GM12878 (cell line): ENCODE measurements around the gene CARD16. TPM values are rescaled to one million over a fixed set of nuclear protein-coding genes. Genes with fewer than 3 reads are reported as not detected.

Experiments
- ATAC-seq: fragments of 200-7000 bp; cut with Tn5 transposase; 3 replicates; pipeline ENCODE4 v1.9.1; 2020; ENCODE audit warnings: mild to moderate bottlenecking, moderate library complexity
- BruUV-seq: library from RNA; stranded (reverse); fragments of 400-500 nt; replicated peaks from 2 replicates; lab custom pipeline; 2021; lab: Mats Ljungman, UMichigan
- CTCF ChIA-PET: fragments of 300-600 bp; sonication (Branson Sonifier 250); formaldehyde crosslinking; extraction: SDS; loops from one replicate; lab custom pipeline; 2021; ENCODE audit warnings: inconsistent platforms; lab: Yijun Ruan, JAX
- POLR2A ChIA-PET: fragments of 350-600 bp; formaldehyde crosslinking; extraction: SDS; loops from one replicate; lab custom pipeline; 2021; ENCODE audit warnings: inconsistent platforms; lab: Charles Lee
- RAD21 ChIA-PET: fragments of 300-600 bp; sonication (Branson Sonifier 250); formaldehyde crosslinking; loops from one replicate; lab custom pipeline; 2023; ENCODE audit warnings: antibody characterized with exemption; ENCODE audit not compliant: unreplicated experiment; lab: Charles Lee
- SMC1A ChIA-PET: fragments of 300-600 bp; sonication (Branson Sonifier 250); formaldehyde crosslinking; loops from one replicate; lab custom pipeline; 2023; ENCODE audit not compliant: unreplicated experiment, uncharacterized antibody; lab: Charles Lee
- DNase-seq: peaks from one replicate; pipeline ENCODE4 v3.0.0-alpha.2; 2011; ENCODE audit warnings: low read depth, low spot score
- FAIRE-seq: peaks from 3 replicates; lab custom pipeline; 2011; peaks lifted over from hg19 to GRCh38; lab: Jason Lieb, UNC
- H2AFZ ChIP-seq: 2 replicates; pipeline ENCODE4 v1.6.0; 2011; ENCODE audit warnings: low read depth, low read length, control low read depth; ENCODE audit not compliant: control insufficient read depth
- H3K27ac ChIP-seq: 2 replicates; pipeline ENCODE4 v1.5.1; 2011; ENCODE audit warnings: control low read depth; ENCODE audit not compliant: control insufficient read depth, insufficient read depth
- H3K27me3 ChIP-seq, 2 experiments: replicated peaks in 1 of 2; 2 replicates each; pipeline versions ENCODE4 v1.6.0 to v1.6.1; 2011; ENCODE audit warnings: low read length in 1 of 2; ENCODE audit not compliant: control insufficient read depth in 2 of 2, insufficient read depth in 2 of 2
- H3K36me3 ChIP-seq, 2 experiments: 2 replicates each; pipeline ENCODE4 v1.5.1; 2011; ENCODE audit warnings: low read length in 1 of 2; ENCODE audit not compliant: control insufficient read depth in 2 of 2, insufficient read depth in 2 of 2
- H3K4me1 ChIP-seq: 2 replicates; pipeline ENCODE4 v1.6.1; 2011; ENCODE audit warnings: mild to moderate bottlenecking, low read length, moderate library complexity, mixed read lengths; ENCODE audit not compliant: control insufficient read depth, insufficient read depth
- H3K4me2 ChIP-seq: 2 replicates; pipeline ENCODE4 v1.6.0; 2011; ENCODE audit warnings: control low read depth; ENCODE audit not compliant: control insufficient read depth, insufficient read depth
- H3K4me3 ChIP-seq: fragments of 200-600 bp; sonication (generic); 2 replicates; pipeline ENCODE4 v1.5.1; 2016
- H3K79me2 ChIP-seq: 2 replicates; pipeline ENCODE4 v1.6.0; 2011; ENCODE audit warnings: low read length; ENCODE audit not compliant: control insufficient read depth, insufficient read depth
- H3K9ac ChIP-seq: 2 replicates; pipeline ENCODE4 v1.8.0; 2011; ENCODE audit warnings: low read length, control low read depth, mixed read lengths; ENCODE audit not compliant: control insufficient read depth, insufficient read depth
- H3K9me3 ChIP-seq: replicated peaks from 3 replicates; pipeline ENCODE4 v1.5.1; 2011; ENCODE audit warnings: mild to moderate bottlenecking, low read length; ENCODE audit not compliant: control insufficient read depth, insufficient read depth
- H4K20me1 ChIP-seq: 2 replicates; pipeline ENCODE4 v1.6.0; 2011; ENCODE audit not compliant: control insufficient read depth, insufficient read depth
- ASH2L ChIP-seq: fragments of 300-600, 200-600 bp; sonication (generic); IDR thresholded peaks from 2 replicates; pipeline ENCODE4 v1.6.1; 2017; ENCODE audit warnings: low read depth, mild to moderate bottlenecking, borderline replicate concordance
- BACH1 ChIP-seq: fragments of 450-650 bp; IDR thresholded peaks from 2 replicates; pipeline ENCODE4 v1.6.1; 2017; ENCODE audit warnings: mild to moderate bottlenecking, borderline replicate concordance
- CREB1 ChIP-seq: IDR thresholded peaks from 2 replicates; pipeline ENCODE4 v1.6.1; 2012; ENCODE audit warnings: low read depth, mild to moderate bottlenecking, inconsistent platforms
- CTCF ChIP-seq, 3 experiments: IDR thresholded peaks in 2 of 3; conservative IDR thresholded peaks in 1 of 3; 2 replicates each; pipeline ENCODE4 v1.5.1; 2011; ENCODE audit warnings: low read depth in 3 of 3, low read length in 3 of 3, mild to moderate bottlenecking in 3 of 3, control low read depth in 2 of 3, moderate library complexity in 2 of 3, inconsistent platforms in 1 of 3, mixed read lengths in 1 of 3; ENCODE audit not compliant: control insufficient read depth in 2 of 3, insufficient read depth in 1 of 3; ENCODE audit errors: extremely low read depth in 1 of 3
- ELK1 ChIP-seq: IDR thresholded peaks from 2 replicates; pipeline ENCODE4 v1.6.1; 2012; ENCODE audit warnings: low read depth, low read length, improper control_type of control experiment
- IRF3 ChIP-seq: fragments of 450-650 bp; IDR thresholded peaks from 2 replicates; pipeline ENCODE4 v1.6.1; 2014; ENCODE audit warnings: mild to moderate bottlenecking
- MTA2 ChIP-seq: fragments of 450-650 bp; IDR thresholded peaks from 2 replicates; pipeline ENCODE4 v1.6.1; 2016; ENCODE audit warnings: low read depth, mild to moderate bottlenecking, moderate library complexity
- PKNOX1 ChIP-seq: fragments of 450-650 bp; IDR thresholded peaks from 2 replicates; pipeline ENCODE4 v1.6.1; 2016; ENCODE audit warnings: mild to moderate bottlenecking
- POLR2AphosphoS5 ChIP-seq: IDR thresholded peaks from 2 replicates; pipeline ENCODE4 v1.6.1; 2011; ENCODE audit warnings: mild to moderate bottlenecking, low read length, inconsistent platforms
- SIN3A ChIP-seq: IDR thresholded peaks from 2 replicates; pipeline ENCODE4 v1.6.1; 2012; ENCODE audit warnings: low read depth, low read length, improper control_type of control experiment
- STAT1 ChIP-seq: fragments of 450-650 bp; conservative IDR thresholded peaks from 2 replicates; pipeline ENCODE4 v1.6.1; 2014; ENCODE audit warnings: antibody characterized with exemption, mild to moderate bottlenecking
- ZNF217 ChIP-seq: fragments of 450-650 bp; IDR thresholded peaks from 2 replicates; pipeline ENCODE4 v1.6.1; 2017; ENCODE audit warnings: antibody characterized with exemption, mild to moderate bottlenecking
- ZNF592 ChIP-seq: fragments of 450-650 bp; IDR thresholded peaks from 2 replicates; pipeline ENCODE4 v1.6.1; 2017; ENCODE audit warnings: mild to moderate bottlenecking, moderate library complexity
- ZSCAN29 ChIP-seq: fragments of 450-650 bp; IDR thresholded peaks from 2 replicates; pipeline ENCODE4 v1.6.1; 2017; ENCODE audit warnings: mild to moderate bottlenecking, moderate library complexity
- WGBS: methylation state at CpG from one replicate; pipeline ENCODE4 v1.1.6; 2016; ENCODE audit warnings: low lambda C conversion rate; ENCODE audit not compliant: insufficient replicate concordance, insufficient coverage; ENCODE audit errors: missing lambda C conversion rate; 5-methylcytosine and 5-hydroxymethylcytosine counted together
- in situ Hi-C: fragments of 300-500 bp; cut with MboI; formaldehyde crosslinking; loops from 9 replicates; pipeline ENCODE4 v1.14.3; 2018; ENCODE audit warnings: mixed read lengths
- intact Hi-C: fragments of 100-400 bp; cut with micrococcal nuclease; formaldehyde crosslinking; loops from one replicate; pipeline ENCODE4 v1.14.2; 2022; ENCODE audit not compliant: unreplicated experiment
- polyA plus RNA-seq, 11 experiments: library from polyadenylated mRNA; depleted of rRNA in 4 of 11; unstranded in 6 of 11; stranded (reverse) in 5 of 11; fragments of >200 nt; fragmentation: Nextera tagmentation in 4 of 11; fragmentation: Illumina TruSeq in 1 of 11; extraction: Ambion mirVana in 4 of 11; extraction: Trizol in 1 of 11; gene quantifications; 1 replicate in 1 of 11; 2 replicates in 10 of 11; pipeline versions ENCODE4 v1.2.1 to v1.2.3, GENCODE V29; 2011 to 2016; ENCODE audit warnings: inconsistent platforms in 2 of 11, missing spikeins in 2 of 11, low read depth in 1 of 11
- total RNA-seq, 4 experiments: library from RNA; depleted of rRNA in 3 of 4; stranded (reverse); fragments of >200 nt in 3 of 4; fragmentation: Illumina TruSeq in 1 of 4; extraction: Trizol in 1 of 4; gene quantifications; 2 replicates each; pipeline versions ENCODE4 v1.2.1 to v1.2.3, GENCODE V29; 2013 to 2021

CARD16 gene
- total and polyA plus RNA-seq, 10 of the 15 experiments (the other 5 are each of a cell fraction or from before 2014, with no cell fraction given), result 11.8 to 76.3 (median 25.9) TPM

- TF ChIP-seq CTCF (IDR thresholded peaks at IDR 0.05 in 2 of 3, conservative IDR thresholded peaks at IDR 0.05 in 1 of 3; ENCODE audit: control insufficient read depth in 2 of 3, extremely low read depth in 1 of 3, insufficient read depth in 1 of 3, low read depth in 3 of 3, low read length in 3 of 3), result no peak
- TF ChIP-seq BACH1, result no peak
Measured at GRCh38 chr11:105052487-105052886, 7.4 kb upstream of the CARD16 start (continued).

GRCh38 chr11:105051559-105051958 is 6.4 kb upstream of the CARD16 start:
- DNase-seq, result no peak
- H3K9me3 ChIP-seq, result no peaks in the 10 kb centered on the region
- no peaks in the 10 kb centered on the region for H3K4me1 ChIP-seq
- BruUV-seq, result no TSS peak
- no peaks in the 10 kb centered on the region for H3K79me2 ChIP-seq
- ChIA-PET POLR2A (no interaction called here), RAD21 (no interaction called here), SMC1A (interaction anchor here (1.6 kb wide), 1 partner anchor 45 kb away, joined by 3 read pairs; no protein-coding TSS in a partner anchor), CTCF (interaction anchor here (1.0 kb wide), 1 partner anchor 97 kb away, joined by 3 read pairs; no protein-coding TSS in a partner anchor)
- no peak overlapping the region for H3K27ac ChIP-seq
- in situ Hi-C loops, result no loop called here
- no peak overlapping the region for H3K9ac ChIP-seq
- no peak for ATAC-seq
- no peaks in the 10 kb centered on the region for H4K20me1 ChIP-seq
- no peak for FAIRE-seq
- H3K27me3 ChIP-seq, result no peaks in the 10 kb centered on the region; a peak in 1 of 4 replicates
- H3K4me2 ChIP-seq, result no peak overlapping the region
- intact Hi-C loops, result no loop called here
- no peaks in the 10 kb centered on the region for H3K36me3 ChIP-seq
- no peak overlapping the region for H2AFZ ChIP-seq
- WGBS, result 29% methylated on average over 2 of the region's 2 CpGs
- H3K4me3 ChIP-seq, result no peak overlapping the region
- TF ChIP-seq ASH2L (no peak), ELK1 (no peak), PKNOX1 (no peak), ZNF217 (no peak), STAT1 (no peak), CREB1 (no peak), SIN3A (no peak), MTA2 (no peak), IRF3 (no peak), ZSCAN29 (no peak), ZNF592 (no peak), POLR2AphosphoS5 (no peak)
